Upper lobe of right lung (tissue), 1 donor: ENCODE measurements around the gene HCRTR1. TPM values are rescaled to one million over a fixed set of nuclear protein-coding genes. Genes with fewer than 3 reads are reported as not detected.

Experiments used
- ATAC-seq: fragments of 200-7000 bp; cut with Tn5 transposase; one replicate; pipeline ENCODE4 v1.9.1; 2020; ENCODE audit warnings: mild to moderate bottlenecking, moderate library complexity
- DNase-seq: peaks from one replicate; pipeline ENCODE4 v3.0.0-alpha.2; 2020
- H3K27ac ChIP-seq: fragments of 200-600 bp; one replicate; pipeline ENCODE4 v1.8.0; 2022
- H3K27me3 ChIP-seq: fragments of 200-600 bp; one replicate; pipeline ENCODE4 v1.8.0; 2022; ENCODE audit warnings: mild to moderate bottlenecking
- H3K36me3 ChIP-seq: fragments of 200-600 bp; one replicate; pipeline ENCODE4 v1.8.0; 2022
- H3K4me1 ChIP-seq: fragments of 200-600 bp; one replicate; pipeline ENCODE4 v1.8.0; 2022
- H3K4me3 ChIP-seq: fragments of 200-600 bp; one replicate; pipeline ENCODE4 v1.8.0; 2022; ENCODE audit warnings: mild to moderate bottlenecking
- H3K9me3 ChIP-seq: fragments of 200-600 bp; one replicate; pipeline ENCODE4 v1.8.0; 2022
- CTCF ChIP-seq: fragments of 200-600 bp; IDR thresholded peaks from one replicate; pipeline ENCODE4 v1.8.0; 2022; ENCODE audit warnings: antibody characterized with exemption
- intact Hi-C: fragments of 100-400 bp; cut with DNase I; formaldehyde crosslinking; loops from one replicate; pipeline ENCODE4 v1.11.0; 2022
- total RNA-seq: library from RNA; stranded (reverse); fragmentation: NEBNext Ultra II Directional; extraction: Animal tissue kit (Norgen Biotek cat#: 25700); gene quantifications from one replicate; pipeline ENCODE4 v1.2.1, GENCODE V29; 2021
- donor health status: DM: no; HTN: yes; CAD: no; lungs with severe emphysema.

HCRTR1 gene
- total RNA-seq, 1 donor from 2014 or later = not detected

GRCh38 chr1:31570906-31571305 is 46.6 kb upstream of the HCRTR1 start:
- DNase-seq (no peak), ATAC-seq (no peak)
- intact Hi-C loops = no loop called here
- no peaks in the 10 kb centered on the region for H3K36me3 ChIP-seq
- peaks cover 44% of the 10 kb centered on the region for H3K4me1 ChIP-seq
- no peak overlapping the region for H3K4me3 ChIP-seq
- no peak overlapping the region for H3K27ac ChIP-seq
- no peak for TF ChIP-seq CTCF
- H3K9me3 ChIP-seq = no peaks in the 10 kb centered on the region
- no peaks in the 10 kb centered on the region for H3K27me3 ChIP-seq

GRCh38 chr1:31571340-31572295 is 45.9 kb upstream of the HCRTR1 start:
- no peak for TF ChIP-seq CTCF
- ATAC-seq (no peak), DNase-seq (peak; percentile 41)
- H3K4me3 ChIP-seq = no peak overlapping the region
- no peaks in the 10 kb centered on the region for H3K9me3 ChIP-seq
- no peaks in the 10 kb centered on the region for H3K36me3 ChIP-seq
- intact Hi-C loops = no loop called here
- H3K27me3 ChIP-seq = no peaks in the 10 kb centered on the region
- H3K27ac ChIP-seq = no peak overlapping the region
- H3K4me1 ChIP-seq = peaks cover 48% of the 10 kb centered on the region

GRCh38 chr1:31572323-31573104 is 45.0 kb upstream of the HCRTR1 start:
- TF ChIP-seq CTCF = no peak
- H3K9me3 ChIP-seq = no peaks in the 10 kb centered on the region
- H3K27me3 ChIP-seq = no peaks in the 10 kb centered on the region
- peak; percentile 67 for DNase-seq
- no peaks in the 10 kb centered on the region for H3K36me3 ChIP-seq
- H3K4me3 ChIP-seq = no peak overlapping the region
- peak; percentile 10 for ATAC-seq
- intact Hi-C loops = no loop called here
- peak overlapping the region; percentile 56 for H3K27ac ChIP-seq
- peaks cover 48% of the 10 kb centered on the region for H3K4me1 ChIP-seq

- H3K4me1 ChIP-seq = peaks cover 48% of the 10 kb centered on the region
- TF ChIP-seq CTCF = no peak
- DNase-seq (peak; percentile 60), ATAC-seq (no peak)
- H3K4me3 ChIP-seq = no peak overlapping the region
- H3K27me3 ChIP-seq = no peaks in the 10 kb centered on the region
- intact Hi-C loops = no loop called here
- H3K9me3 ChIP-seq = no peaks in the 10 kb centered on the region
- peak overlapping the region; percentile 56 for H3K27ac ChIP-seq
- H3K36me3 ChIP-seq = no peaks in the 10 kb centered on the region
Measured at GRCh38 chr1:31573261-31573660, 44.2 kb upstream of the HCRTR1 start.

- no peaks in the 10 kb centered on the region for H3K27me3 ChIP-seq
- H3K4me3 ChIP-seq = no peak overlapping the region
- H3K36me3 ChIP-seq = no peaks in the 10 kb centered on the region
- TF ChIP-seq CTCF = no peak
- DNase-seq (no peak), ATAC-seq (no peak)
- intact Hi-C loops = no loop called here
- H3K27ac ChIP-seq = peak overlapping the region; percentile 76
- H3K4me1 ChIP-seq = peaks cover 44% of the 10 kb centered on the region
- no peaks in the 10 kb centered on the region for H3K9me3 ChIP-seq
Measured at GRCh38 chr1:31574749-31575368, 42.6 kb upstream of the HCRTR1 start.
